K562 (cell line): ENCODE measurements around the gene RDH11. TPM values are rescaled to one million over a fixed set of nuclear protein-coding genes. Genes with fewer than 3 reads are reported as not detected.

Experiments used
- ATAC-seq: fragments of 200-7000 bp; cut with Tn5 transposase; 3 replicates; pipeline ENCODE4 v1.9.1; 2020; ENCODE audit warnings: moderate library complexity
- BruUV-seq: library from RNA; stranded (reverse); fragments of 400-500 nt; replicated peaks from 2 replicates; lab custom pipeline; 2021; lab: Mats Ljungman, UMichigan
- CTCF ChIA-PET: fragments of 300-600 bp; formaldehyde crosslinking; extraction: SDS; loops from one replicate; lab custom pipeline; 2021; ENCODE audit warnings: low intra/inter-chr PET ratio; lab: Yijun Ruan, JAX
- POLR2A ChIA-PET: fragments of 300-600, 350-650 bp; sonication (Branson Sonifier 250); formaldehyde crosslinking; extraction: SDS; loops from one replicate; lab custom pipeline; 2021; ENCODE audit warnings: antibody characterized with exemption, inconsistent platforms; lab: Yijun Ruan, JAX
- DNase-seq, 4 experiments: peaks; one replicate each; pipeline versions ENCODE4 v3.0.0 to v3.0.0-alpha.2; 2011 to 2018; ENCODE audit warnings: low spot score in 3 of 4, mixed read lengths in 3 of 4; ENCODE audit errors: extremely low read depth in 1 of 4
- FAIRE-seq: peaks from 2 replicates; lab custom pipeline; 2011; peaks lifted over from hg19 to GRCh38; lab: Jason Lieb, UNC
- H2AFZ ChIP-seq: 2 replicates; pipeline ENCODE4 v1.6.0; 2011; ENCODE audit warnings: low read depth, low read length, control low read depth, inconsistent platforms
- H3K27ac ChIP-seq: fragments of 200-600 bp; 3 replicates; pipeline ENCODE4 v1.8.0; 2011; ENCODE audit warnings: low read depth, mild to moderate bottlenecking, control low read depth, inconsistent platforms, low read length, moderate library complexity, mixed read lengths; ENCODE audit errors: extremely low read depth
- H3K27me3 ChIP-seq, 2 experiments: fragments of 300-600 bp in 1 of 2; 2 replicates in 1 of 2; 3 replicates in 1 of 2; pipeline versions ENCODE4 v1.6.0 to v1.8.0; 2011; ENCODE audit warnings: inconsistent platforms in 2 of 2, low read length in 2 of 2, mild to moderate bottlenecking in 1 of 2, mixed read lengths in 1 of 2, moderate library complexity in 1 of 2; ENCODE audit not compliant: control insufficient read depth in 2 of 2, insufficient read depth in 2 of 2
- H3K36me3 ChIP-seq: fragments of 300-600 bp; 3 replicates; pipeline ENCODE4 v1.8.0; 2011; ENCODE audit warnings: mild to moderate bottlenecking, low read length, inconsistent platforms; ENCODE audit not compliant: control insufficient read depth, insufficient read depth
- H3K4me1 ChIP-seq, 2 experiments: fragments of 200-600 bp in 1 of 2; replicated peaks in 1 of 2; 2 replicates in 1 of 2; 3 replicates in 1 of 2; pipeline versions ENCODE4 v1.5.1 to v1.8.0; 2011; ENCODE audit warnings: inconsistent platforms in 2 of 2, low read length in 2 of 2, mild to moderate bottlenecking in 1 of 2, mixed read lengths in 1 of 2, moderate library complexity in 1 of 2; ENCODE audit not compliant: control insufficient read depth in 2 of 2, insufficient read depth in 2 of 2
- H3K4me2 ChIP-seq: 2 replicates; pipeline ENCODE4 v1.6.1; 2011; ENCODE audit warnings: low read length, control low read depth, inconsistent platforms, mixed read lengths; ENCODE audit not compliant: insufficient read depth
- H3K4me3 ChIP-seq: fragments of 200-600 bp; sonication (generic), shearing (Covaris generic); 2 replicates; pipeline ENCODE4 v1.5.1; 2016; ENCODE audit warnings: control low read depth, inconsistent platforms
- H3K79me2 ChIP-seq: fragments of 200-600 bp; 3 replicates; pipeline ENCODE4 v1.8.0; 2011; ENCODE audit warnings: low read length, inconsistent platforms; ENCODE audit not compliant: control insufficient read depth, insufficient read depth
- H3K9ac ChIP-seq, 2 experiments: 2 replicates each; pipeline versions ENCODE4 v1.6.0 to v1.6.1; 2011; ENCODE audit warnings: low read depth in 2 of 2, low read length in 2 of 2, control low read depth in 1 of 2, inconsistent platforms in 1 of 2, mild to moderate bottlenecking in 1 of 2, mixed read lengths in 1 of 2; ENCODE audit not compliant: insufficient read depth in 1 of 2
- H3K9me1 ChIP-seq: one replicate; pipeline ENCODE4 v1.6.0; 2011; ENCODE audit warnings: inconsistent platforms, mild to moderate bottlenecking, low read length, moderate library complexity; ENCODE audit not compliant: control insufficient read depth, insufficient read depth
- H3K9me3 ChIP-seq: replicated peaks from 2 replicates; pipeline ENCODE4 v1.5.1; 2011; ENCODE audit warnings: low read depth, low read length, inconsistent platforms; ENCODE audit not compliant: control insufficient read depth, insufficient read depth
- H4K20me1 ChIP-seq: replicated peaks from 2 replicates; pipeline ENCODE4 v1.6.1; 2011; ENCODE audit warnings: low read length, inconsistent platforms, mixed read lengths; ENCODE audit not compliant: control insufficient read depth, insufficient read depth
- KLF6 ChIP-seq: fragments of 250-450 bp; sonication (Bioruptor Pico); IDR thresholded peaks from 2 replicates; pipeline ENCODE4 v1.4.0; 2020; ENCODE audit warnings: mild to moderate bottlenecking, moderate library complexity, borderline replicate concordance
- MCM7 ChIP-seq, 2 experiments: fragments of 450-650 bp; IDR thresholded peaks; 2 replicates each; pipeline ENCODE4 v1.6.1; 2016 to 2018
- NCOA2 ChIP-seq, 2 experiments: fragments of 450-650 bp; IDR thresholded peaks; 2 replicates each; pipeline ENCODE4 v1.6.1; 2018; ENCODE audit warnings: mild to moderate bottlenecking in 2 of 2, moderate library complexity in 1 of 2; ENCODE audit not compliant: partially characterized antibody in 2 of 2
- POLR2AphosphoS2 ChIP-seq: IDR thresholded peaks from 2 replicates; pipeline ENCODE4 v1.6.1; 2012; ENCODE audit warnings: low read length, improper control_type of control experiment
- WGBS: fragments of 100-300 bp; shearing (Covaris generic); methylation state at CpG from one replicate; pipeline ENCODE4 v1.1.6; 2016; ENCODE audit warnings: low coverage, mixed read lengths; ENCODE audit not compliant: insufficient coverage; ENCODE audit errors: missing lambda C conversion rate; 5-methylcytosine and 5-hydroxymethylcytosine counted together
- in situ Hi-C: fragments of 300-500 bp; cut with MboI; formaldehyde crosslinking; loops from 4 replicates; pipeline ENCODE4 v1.15.0; 2018; ENCODE audit warnings: inconsistent platforms, mixed read lengths
- intact Hi-C: fragments of 100-400 bp; cut with micrococcal nuclease; formaldehyde crosslinking; loops from 2 replicates; pipeline ENCODE4 v1.14.2; 2022
- polyA plus RNA-seq, 8 experiments: library from polyadenylated mRNA; depleted of rRNA in 4 of 8; stranded (reverse) in 5 of 8; unstranded in 3 of 8; fragments of >200 nt; fragmentation: Nextera tagmentation in 2 of 8; fragmentation: Illumina TruSeq in 1 of 8; extraction: Ambion mirVana in 2 of 8; extraction: Trizol in 1 of 8; gene quantifications; 2 replicates each; pipeline versions ENCODE4 v1.2.1 to v1.2.3, GENCODE V29; 2011 to 2014; ENCODE audit warnings: inconsistent platforms in 1 of 8, missing spikeins in 1 of 8
- total RNA-seq, 7 experiments: library from RNA; depleted of rRNA in 6 of 7; stranded (reverse); fragments of >200 nt in 6 of 7; fragmentation: Illumina TruSeq in 2 of 7; extraction: Trizol in 2 of 7; gene quantifications; 2 replicates each; pipeline versions ENCODE4 v1.2.1 to v1.2.3, GENCODE V29; 2011 to 2021; ENCODE audit warnings: low replicate concordance in 1 of 7
- TF ChIP-seq, protein P1 (sequence below), 3 experiments: fragments of 200-800 bp in 1 of 3; fragments of 250-450 bp in 1 of 3; fragments of 450-650 bp in 1 of 3; sonication (Bioruptor Pico) in 1 of 3; sonication (Bioruptor generic) in 1 of 3; formaldehyde crosslinking in 1 of 3; IDR thresholded peaks; 2 replicates each; pipeline versions ENCODE4 v1.6.1 to v1.8.0; 2016 to 2022; ENCODE audit warnings: mild to moderate bottlenecking in 2 of 3, missing genetic modification characterization in 2 of 3, missing compliant biosample characterization in 1 of 3, moderate library complexity in 1 of 3
- TF ChIP-seq, protein P2 (sequence below), 2 experiments: fragments of 450-650 bp; conservative IDR thresholded peaks; 2 replicates each; pipeline ENCODE4 v1.6.1; 2017; ENCODE audit warnings: mild to moderate bottlenecking in 2 of 2, moderate library complexity in 2 of 2

The RDH11 gene
- total and polyA plus RNA-seq, 9 of the 15 experiments (the other 6 are each of a cell fraction or from before 2014, with no cell fraction given), result 50.6 to 172 (median 70.5) TPM

DNA sequence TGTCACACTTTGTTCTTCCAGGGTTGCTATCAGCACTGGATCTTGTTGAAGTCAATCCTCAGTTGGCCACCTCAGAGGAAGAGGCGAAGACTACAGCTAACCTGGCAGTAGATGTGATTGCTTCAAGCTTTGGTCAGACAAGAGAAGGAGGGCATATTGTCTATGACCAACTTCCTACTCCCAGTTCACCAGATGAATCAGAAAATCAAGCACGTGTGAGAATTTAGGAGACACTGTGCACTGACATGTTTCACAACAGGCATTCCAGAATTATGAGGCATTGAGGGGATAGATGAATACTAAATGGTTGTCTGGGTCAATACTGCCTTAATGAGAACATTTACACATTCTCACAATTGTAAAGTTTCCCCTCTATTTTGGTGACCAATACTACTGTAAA, 44.9 kb downstream of the RDH11 start:
- no peak for FAIRE-seq
- Histone ChIP-seq H2AFZ (no peak overlapping the region), H3K27me3 (no peaks in the 10 kb centered on the region), H4K20me1 (no peaks in the 10 kb centered on the region), H3K27ac (no peak overlapping the region), H3K79me2 (no peaks in the 10 kb centered on the region)
- in situ Hi-C loops, result no loop called here
- WGBS, result 69% methylated on average over 2 of the region's 2 CpGs
- TF ChIP-seq POLR2AphosphoS2 (no peak), MCM7 (IDR thresholded peaks at IDR 0.05) (no peak), NCOA2 (IDR thresholded peaks at IDR 0.05; ENCODE audit: partially characterized antibody in 2 of 2) (no peak), KLF6 (CRISPR knock-in tag) (no peak)
- TF ChIP-seq, protein P1, sequence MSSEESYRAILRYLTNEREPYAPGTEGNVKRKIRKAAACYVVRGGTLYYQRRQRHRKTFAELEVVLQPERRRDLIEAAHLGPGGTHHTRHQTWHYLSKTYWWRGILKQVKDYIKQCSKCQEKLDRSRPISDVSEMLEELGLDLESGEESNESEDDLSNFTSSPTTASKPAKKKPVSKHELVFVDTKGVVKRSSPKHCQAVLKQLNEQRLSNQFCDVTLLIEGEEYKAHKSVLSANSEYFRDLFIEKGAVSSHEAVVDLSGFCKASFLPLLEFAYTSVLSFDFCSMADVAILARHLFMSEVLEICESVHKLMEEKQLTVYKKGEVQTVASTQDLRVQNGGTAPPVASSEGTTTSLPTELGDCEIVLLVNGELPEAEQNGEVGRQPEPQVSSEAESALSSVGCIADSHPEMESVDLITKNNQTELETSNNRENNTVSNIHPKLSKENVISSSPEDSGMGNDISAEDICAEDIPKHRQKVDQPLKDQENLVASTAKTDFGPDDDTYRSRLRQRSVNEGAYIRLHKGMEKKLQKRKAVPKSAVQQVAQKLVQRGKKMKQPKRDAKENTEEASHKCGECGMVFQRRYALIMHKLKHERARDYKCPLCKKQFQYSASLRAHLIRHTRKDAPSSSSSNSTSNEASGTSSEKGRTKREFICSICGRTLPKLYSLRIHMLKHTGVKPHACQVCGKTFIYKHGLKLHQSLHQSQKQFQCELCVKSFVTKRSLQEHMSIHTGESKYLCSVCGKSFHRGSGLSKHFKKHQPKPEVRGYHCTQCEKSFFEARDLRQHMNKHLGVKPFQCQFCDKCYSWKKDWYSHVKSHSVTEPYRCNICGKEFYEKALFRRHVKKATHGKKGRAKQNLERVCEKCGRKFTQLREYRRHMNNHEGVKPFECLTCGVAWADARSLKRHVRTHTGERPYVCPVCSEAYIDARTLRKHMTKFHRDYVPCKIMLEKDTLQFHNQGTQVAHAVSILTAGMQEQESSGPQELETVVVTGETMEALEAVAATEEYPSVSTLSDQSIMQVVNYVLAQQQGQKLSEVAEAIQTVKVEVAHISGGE (CRISPR knock-in tag; IDR thresholded peaks at IDR 0.05), result no peak
- TF ChIP-seq, protein P2, sequence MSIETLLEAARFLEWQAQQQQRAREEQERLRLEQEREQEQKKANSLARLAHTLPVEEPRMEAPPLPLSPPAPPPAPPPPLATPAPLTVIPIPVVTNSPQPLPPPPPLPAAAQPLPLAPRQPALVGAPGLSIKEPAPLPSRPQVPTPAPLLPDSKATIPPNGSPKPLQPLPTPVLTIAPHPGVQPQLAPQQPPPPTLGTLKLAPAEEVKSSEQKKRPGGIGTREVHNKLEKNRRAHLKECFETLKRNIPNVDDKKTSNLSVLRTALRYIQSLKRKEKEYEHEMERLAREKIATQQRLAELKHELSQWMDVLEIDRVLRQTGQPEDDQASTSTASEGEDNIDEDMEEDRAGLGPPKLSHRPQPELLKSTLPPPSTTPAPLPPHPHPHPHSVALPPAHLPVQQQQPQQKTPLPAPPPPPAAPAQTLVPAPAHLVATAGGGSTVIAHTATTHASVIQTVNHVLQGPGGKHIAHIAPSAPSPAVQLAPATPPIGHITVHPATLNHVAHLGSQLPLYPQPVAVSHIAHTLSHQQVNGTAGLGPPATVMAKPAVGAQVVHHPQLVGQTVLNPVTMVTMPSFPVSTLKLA (conservative IDR thresholded peaks at IDR 0.05), result no peak
- TF ChIP-seq, all 486 proteins: peak for 0
- Histone ChIP-seq H3K9me1 (no peaks in the 10 kb centered on the region), H3K9me3 (no peaks in the 10 kb centered on the region), H3K4me3 (no peak overlapping the region), H3K9ac (no peak overlapping the region), H3K4me1 (no peaks in the 10 kb centered on the region), H3K36me3 (peaks cover 88% of the 10 kb centered on the region), H3K4me2 (no peak overlapping the region)
- intact Hi-C loops, result no loop called here
- no peak for ATAC-seq
- CTCF ChIA-PET, result no interaction called here
- POLR2A ChIA-PET, result interaction anchor here (1.9 kb wide), 1 partner anchor 30 kb away, joined by 5 read pairs; no protein-coding TSS in a partner anchor
- TSS peak; percentile 18 for BruUV-seq
- DNase-seq, result no peak
